Lung (tissue), 12 donors: ENCODE data around the gene DST. TPM values are rescaled to one million over a fixed set of nuclear protein-coding genes. Genes with fewer than 3 reads are reported as not detected.

Experiments used
- ATAC-seq: fragments of 200-7000 bp; cut with Tn5 transposase; one replicate; pipeline ENCODE4 v1.9.1; 2020; ENCODE audit warnings: moderate number of reproducible peaks; ENCODE audit not compliant: insufficient read depth, low FRiP score
- DNase-seq, 3 donors: peaks; one replicate each; pipeline ENCODE4 v3.0.0-alpha.2; 2013 to 2017
- H3K27ac ChIP-seq, 2 donors: one replicate each; pipeline ENCODE4 v1.5.1; 2013; ENCODE audit warnings: mild to moderate bottlenecking in 2 of 2, moderate library complexity in 2 of 2, control low read depth in 1 of 2, inconsistent platforms in 1 of 2, low read depth in 1 of 2, low read length in 1 of 2
- H3K27me3 ChIP-seq, 3 donors: one replicate each; pipeline ENCODE4 v1.5.1; 2013; ENCODE audit warnings: low read length in 2 of 3; ENCODE audit not compliant: control insufficient read depth in 3 of 3, insufficient read depth in 3 of 3
- H3K36me3 ChIP-seq, 4 donors: one replicate each; pipeline ENCODE4 v1.5.1; 2013; ENCODE audit warnings: low read length in 4 of 4, mild to moderate bottlenecking in 1 of 4, moderate library complexity in 1 of 4; ENCODE audit not compliant: control insufficient read depth in 4 of 4, insufficient read depth in 4 of 4
- H3K4me1 ChIP-seq, 5 donors: one replicate each; pipeline ENCODE4 v1.5.1; 2013; ENCODE audit warnings: low read length in 5 of 5, mild to moderate bottlenecking in 2 of 5, moderate library complexity in 1 of 5; ENCODE audit not compliant: control insufficient read depth in 5 of 5, insufficient read depth in 5 of 5
- H3K4me3 ChIP-seq: one replicate; pipeline ENCODE4 v1.5.1; 2013; ENCODE audit warnings: mild to moderate bottlenecking, control low read depth, moderate library complexity
- H3K9ac ChIP-seq, 2 donors: one replicate each; pipeline ENCODE4 v1.5.1; 2013; ENCODE audit warnings: low read length in 2 of 2, control low read depth in 1 of 2; ENCODE audit not compliant: insufficient read depth in 1 of 2
- H3K9me3 ChIP-seq, 4 donors: one replicate each; pipeline ENCODE4 v1.5.1; 2013; ENCODE audit warnings: low read length in 3 of 4, mild to moderate bottlenecking in 1 of 4, moderate library complexity in 1 of 4; ENCODE audit not compliant: control insufficient read depth in 4 of 4, insufficient read depth in 3 of 4
- CTCF ChIP-seq: IDR thresholded peaks from 2 replicates; pipeline ENCODE4 v1.5.1; 2012; ENCODE audit warnings: mild to moderate bottlenecking; ENCODE audit errors: control extremely low read depth, extremely low read depth
- WGBS, 2 donors: extraction: QIAGEN DNeasy Blood & Tissue Kit; methylation state at CpG; one replicate each; pipeline ENCODE4 v1.1.7; 2013; 5-methylcytosine and 5-hydroxymethylcytosine counted together
- polyA plus RNA-seq, 2 donors: library from polyadenylated mRNA; stranded (reverse); fragments of 200-250 nt; gene quantifications; one replicate each; pipeline ENCODE4 v1.2.1, GENCODE V29; 2013
- total RNA-seq, 2 donors: library from RNA; depleted of rRNA in 1 of 2; stranded (reverse); fragments of >200 nt in 1 of 2; gene quantifications; one replicate each; pipeline ENCODE4 v1.2.1, GENCODE V29; 2014 to 2021
- donor health status: control.
- donor health status: control.
- donor health status: Bipolar disorder and iron deficiency.
- donor health status: healthy.
- donor health status: DM: yes; HTN: yes; CAD: no.

Gene DST
- total and polyA plus RNA-seq, 4 donors, result 40.7 to 835 (median 201) TPM

DNA sequence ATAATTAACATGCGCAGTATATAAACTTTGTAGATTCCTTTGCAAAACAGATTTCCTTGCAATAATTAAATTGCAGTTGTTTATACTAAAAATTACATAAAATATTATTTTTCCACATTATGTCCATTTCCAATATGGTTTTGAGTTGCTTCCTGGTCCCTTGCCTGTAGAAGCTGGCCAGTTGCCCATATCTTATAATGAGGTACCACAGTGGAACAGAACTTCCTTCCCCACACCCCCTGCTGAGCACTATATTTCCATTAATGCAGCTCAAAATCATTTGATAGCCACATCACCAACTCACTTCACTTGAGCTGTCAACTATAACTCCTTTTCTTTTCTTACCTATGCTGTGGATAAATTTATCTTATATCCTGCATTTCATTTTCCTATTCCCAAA, 194.6 kb downstream of the DST start:
- peaks cover 0 to 36% (median 14%) of the 10 kb centered on the region in 5 donors for H3K4me1 ChIP-seq
- H3K9ac ChIP-seq, result no peak overlapping the region
- DNase-seq (peak; percentile 35 to 85 (median 82)), ATAC-seq (no peak)
- H3K9me3 ChIP-seq, result no peaks in the 10 kb centered on the region
- TF ChIP-seq CTCF, result no peak
- no peaks in the 10 kb centered on the region for H3K36me3 ChIP-seq
- no peak overlapping the region for H3K4me3 ChIP-seq
- no peaks in the 10 kb centered on the region for H3K27me3 ChIP-seq
- no peak overlapping the region for H3K27ac ChIP-seq
- 92 to 93% methylated on average over 1 of the region's 1 CpG for WGBS, 2 donors

- no peak overlapping the region for H3K27ac ChIP-seq
- peaks cover 0 to 30% (median 13%) of the 10 kb centered on the region in 5 donors for H3K4me1 ChIP-seq
- H3K27me3 ChIP-seq, result no peaks in the 10 kb centered on the region
- no peak for TF ChIP-seq CTCF
- no peak overlapping the region for H3K9ac ChIP-seq
- no peaks in the 10 kb centered on the region for H3K9me3 ChIP-seq
- 80 to 83% methylated on average over 8 of the region's 8 CpGs for WGBS, 2 donors
- DNase-seq, result peak; percentile 78 to 87 (median 84)
- H3K36me3 ChIP-seq, result no peaks in the 10 kb centered on the region
- ATAC-seq, result no peak
- H3K4me3 ChIP-seq, result no peak overlapping the region
Observed at GRCh38 chr6:56445818-56446217, 196.9 kb downstream of the DST start.

GRCh38 chr6:56444855-56445254, 197.8 kb downstream of the DST start:
- WGBS, 2 donors, result 69 to 82% methylated on average over 2 of the region's 2 CpGs
- Histone ChIP-seq H3K4me1 (peaks cover 0 to 24% (median 4%) of the 10 kb centered on the region in 5 donors), H3K27me3 (no peaks in the 10 kb centered on the region), H3K36me3 (no peaks in the 10 kb centered on the region), H3K27ac (no peak overlapping the region), H3K9me3 (peaks cover 0 to 2% (median under 1%) of the 10 kb centered on the region in 4 donors), H3K4me3 (no peak overlapping the region), H3K9ac (no peak overlapping the region)
- no peak for ATAC-seq
- TF ChIP-seq CTCF, result no peak
- DNase-seq, result no peak

- TF ChIP-seq CTCF, result no peak
- WGBS, 2 donors, result 82 to 84% methylated on average over 4 of the region's 4 CpGs
- Histone ChIP-seq H3K27ac (no peak overlapping the region), H3K4me3 (no peak overlapping the region), H3K27me3 (no peaks in the 10 kb centered on the region), H3K9ac (no peak overlapping the region), H3K4me1 (no peaks in the 10 kb centered on the region), H3K9me3 (peaks cover 0 to 4% (median 1%) of the 10 kb centered on the region in 4 donors), H3K36me3 (no peaks in the 10 kb centered on the region)
- ATAC-seq, result no peak
- no peak for DNase-seq
Observed at GRCh38 chr6:56440551-56440981, 202.1 kb downstream of the DST start.
